Calu3 (cell line): ENCODE results near the gene DYNC1H1. TPM values are rescaled to one million over a fixed set of nuclear protein-coding genes. Genes with fewer than 3 reads are reported as not detected.
"Not testable (repeated sequence)": the region's sequence is repeated elsewhere in the genome, so short reads cannot be mapped to it uniquely, and the experiment has no call there.

Experiments
- BruUV-seq: library from RNA; stranded (reverse); fragments of 400-500 nt; replicated peaks from 2 replicates; lab custom pipeline; 2021; lab: Mats Ljungman, UMichigan
- CTCF ChIA-PET: fragments of 300-600 bp; sonication (Branson Sonifier 250); formaldehyde crosslinking; loops from one replicate; lab custom pipeline; 2022; ENCODE audit warnings: antibody characterized with exemption; lab: Charles Lee
- DNase-seq: peaks from one replicate; pipeline ENCODE4 v3.0.0; 2022
- H3K27ac Mint-ChIP-seq: one replicate; pipeline ENCODE4 v1.8.0; 2022; ENCODE audit warnings: mixed read lengths; ENCODE audit not compliant: unreplicated experiment
- H3K27me3 Mint-ChIP-seq: one replicate; pipeline ENCODE4 v1.8.0; 2022; ENCODE audit warnings: mixed read lengths; ENCODE audit not compliant: unreplicated experiment
- H3K36me3 Mint-ChIP-seq: one replicate; pipeline ENCODE4 v1.8.0; 2022; ENCODE audit warnings: mild to moderate bottlenecking, moderate library complexity, mixed read lengths; ENCODE audit not compliant: insufficient read depth, unreplicated experiment
- H3K4me1 Mint-ChIP-seq: one replicate; pipeline ENCODE4 v1.8.0; 2022; ENCODE audit warnings: mild to moderate bottlenecking, low read depth, mixed read lengths; ENCODE audit not compliant: unreplicated experiment
- H3K4me3 Mint-ChIP-seq: one replicate; pipeline ENCODE4 v1.8.0; 2022; ENCODE audit warnings: mild to moderate bottlenecking, low read depth, moderate library complexity, mixed read lengths; ENCODE audit not compliant: unreplicated experiment
- H3K9me3 Mint-ChIP-seq: one replicate; pipeline ENCODE4 v1.8.0; 2022; ENCODE audit warnings: low read depth, mixed read lengths; ENCODE audit not compliant: unreplicated experiment
- CTCF ChIP-seq: fragments of 200-600 bp; IDR thresholded peaks from one replicate; pipeline ENCODE4 v1.8.0; 2022; ENCODE audit warnings: antibody characterized with exemption; ENCODE audit not compliant: unreplicated experiment
- intact Hi-C: fragments of 100-400 bp; cut with micrococcal nuclease; formaldehyde crosslinking; loops from one replicate; pipeline ENCODE4 v1.10.0; 2022; ENCODE audit not compliant: unreplicated experiment
- total RNA-seq: library from RNA; stranded (reverse); gene quantifications from 2 replicates; pipeline ENCODE4 v1.2.3, GENCODE V29; 2022

Gene DYNC1H1
- total RNA-seq, 1 experiment from 2014 or later = 529 TPM

DNA sequence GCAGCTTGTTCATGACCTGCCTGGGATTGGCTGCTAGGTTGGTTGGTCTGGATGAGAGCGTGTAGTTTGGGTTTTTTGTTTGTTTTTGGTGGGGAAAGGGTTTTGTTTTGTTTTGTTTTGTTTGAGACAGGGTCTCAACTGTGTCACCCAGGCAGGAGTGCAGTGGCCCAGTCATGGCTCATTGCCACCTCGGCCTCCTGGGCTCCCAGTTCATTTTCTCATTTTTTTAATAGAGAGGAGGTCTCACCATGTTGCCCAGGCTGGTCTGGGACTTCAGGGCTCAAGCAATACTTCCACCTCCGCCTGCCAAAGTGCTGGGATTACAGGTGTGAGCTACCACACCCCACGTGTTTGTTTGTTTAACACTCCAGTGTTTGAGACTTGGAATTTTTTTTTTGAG, 3.8 kb downstream of the DYNC1H1 start:
- H3K36me3 Mint-ChIP-seq = peaks cover 53% of the 10 kb centered on the region
- peak overlapping the region; percentile 87 for H3K4me3 Mint-ChIP-seq
- no TSS peak for BruUV-seq
- H3K9me3 Mint-ChIP-seq = no peaks in the 10 kb centered on the region
- no peaks in the 10 kb centered on the region for H3K27me3 Mint-ChIP-seq
- no peak for TF ChIP-seq CTCF
- intact Hi-C loops = loop anchor here (10.0 kb wide), 1 partner anchor 57 kb away; no protein-coding TSS in a partner anchor
- no peak overlapping the region for H3K27ac Mint-ChIP-seq
- DNase-seq = no peak
- H3K4me1 Mint-ChIP-seq = peaks cover 38% of the 10 kb centered on the region
- CTCF ChIA-PET = interaction anchor here (0.6 kb wide), 1 partner anchor 20 kb away, joined by 3 read pairs; no protein-coding TSS in a partner anchor

GRCh38 chr14:101969481-101969880, 5.1 kb downstream of the DYNC1H1 start:
- intact Hi-C loops = loop anchor here (10.0 kb wide), 1 partner anchor 55 kb away; no protein-coding TSS in a partner anchor
- H3K4me1 Mint-ChIP-seq = peaks cover 31% of the 10 kb centered on the region
- no TSS peak for BruUV-seq
- H3K27me3 Mint-ChIP-seq = no peaks in the 10 kb centered on the region
- no peak for TF ChIP-seq CTCF
- H3K9me3 Mint-ChIP-seq = no peaks in the 10 kb centered on the region
- peaks cover 43% of the 10 kb centered on the region for H3K36me3 Mint-ChIP-seq
- no peak for DNase-seq
- CTCF ChIA-PET = no interaction called here
- no peak overlapping the region for H3K27ac Mint-ChIP-seq
- H3K4me3 Mint-ChIP-seq = no peak overlapping the region

GRCh38 chr14:101970830-101971400, 6.5 kb downstream of the DYNC1H1 start:
- no peak for DNase-seq
- Mint-ChIP-seq H3K4me1 (peaks cover 39% of the 10 kb centered on the region), H3K27ac (no peak overlapping the region), H3K27me3 (no peaks in the 10 kb centered on the region), H3K9me3 (no peaks in the 10 kb centered on the region), H3K4me3 (peak overlapping the region; percentile 3), H3K36me3 (peaks cover 39% of the 10 kb centered on the region)
- intact Hi-C loops = no loop called here
- BruUV-seq = no TSS peak
- no peak for TF ChIP-seq CTCF
- CTCF ChIA-PET = interaction anchor here (0.6 kb wide), 1 partner anchor 14 kb away, joined by 8 read pairs; no protein-coding TSS in a partner anchor

GRCh38 chr14:101971458-101971857, 7.1 kb downstream of the DYNC1H1 start:
- BruUV-seq, H3K4me3 Mint-ChIP-seq, DNase-seq, intact Hi-C loops, H3K27me3 Mint-ChIP-seq, H3K9me3 Mint-ChIP-seq: not testable (repeated sequence)
- CTCF ChIA-PET = interaction anchor here (0.6 to 0.7 kb wide), 2 partner anchors 14 to 304 kb away, joined by 3 to 8 read pairs; no protein-coding TSS in a partner anchor
- Mint-ChIP-seq H3K27ac (peak overlapping the region; percentile 91), H3K36me3 (peaks cover 37% of the 10 kb centered on the region), H3K4me1 (peaks cover 39% of the 10 kb centered on the region)
